ENCODE results near the gene FCHSD1. TPM values are rescaled to one million over a fixed set of nuclear protein-coding genes. Genes with fewer than 3 reads are reported as not detected.

The FCHSD1 gene
- total and polyA plus RNA-seq, 2 experiments from 2014 or later = 18.0 to 27.4 TPM

DNA sequence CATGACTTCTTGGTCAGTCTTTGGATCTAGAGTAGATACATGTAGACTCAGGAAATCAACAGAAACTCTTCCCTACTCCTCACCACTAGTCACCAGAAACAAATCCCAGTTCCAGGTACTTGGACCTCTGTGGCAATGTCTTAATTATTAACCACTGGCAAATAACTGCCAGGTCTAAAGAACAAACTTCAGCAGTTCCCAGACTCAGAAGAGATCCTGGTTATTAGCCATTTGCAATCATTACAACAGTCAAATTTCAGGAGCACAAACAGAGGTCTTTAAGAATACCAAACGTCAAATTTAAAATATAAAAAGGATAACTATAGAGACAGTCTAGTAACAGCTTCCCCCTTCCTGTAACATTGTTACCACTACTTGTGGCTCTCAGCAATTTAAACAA lies 42.7 kb downstream of the FCHSD1 start:
- 52% methylated on average over 1 of the region's 1 CpG for WGBS (ENCODE audit: low lambda C conversion rate, missing lambda C conversion rate)
- DNase-seq (ENCODE audit: low spot score) = peak; percentile 40
- TF ChIP-seq EZH2 (IDR thresholded peaks at IDR 0.05; ENCODE audit: borderline replicate concordance) (no peak), EZH2phosphoT487 (IDR thresholded peaks at IDR 0.05; ENCODE audit: low read depth, severe bottlenecking, unreplicated experiment) (no peak)
- TF ChIP-seq, protein P1, sequence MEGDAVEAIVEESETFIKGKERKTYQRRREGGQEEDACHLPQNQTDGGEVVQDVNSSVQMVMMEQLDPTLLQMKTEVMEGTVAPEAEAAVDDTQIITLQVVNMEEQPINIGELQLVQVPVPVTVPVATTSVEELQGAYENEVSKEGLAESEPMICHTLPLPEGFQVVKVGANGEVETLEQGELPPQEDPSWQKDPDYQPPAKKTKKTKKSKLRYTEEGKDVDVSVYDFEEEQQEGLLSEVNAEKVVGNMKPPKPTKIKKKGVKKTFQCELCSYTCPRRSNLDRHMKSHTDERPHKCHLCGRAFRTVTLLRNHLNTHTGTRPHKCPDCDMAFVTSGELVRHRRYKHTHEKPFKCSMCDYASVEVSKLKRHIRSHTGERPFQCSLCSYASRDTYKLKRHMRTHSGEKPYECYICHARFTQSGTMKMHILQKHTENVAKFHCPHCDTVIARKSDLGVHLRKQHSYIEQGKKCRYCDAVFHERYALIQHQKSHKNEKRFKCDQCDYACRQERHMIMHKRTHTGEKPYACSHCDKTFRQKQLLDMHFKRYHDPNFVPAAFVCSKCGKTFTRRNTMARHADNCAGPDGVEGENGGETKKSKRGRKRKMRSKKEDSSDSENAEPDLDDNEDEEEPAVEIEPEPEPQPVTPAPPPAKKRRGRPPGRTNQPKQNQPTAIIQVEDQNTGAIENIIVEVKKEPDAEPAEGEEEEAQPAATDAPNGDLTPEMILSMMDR (IDR thresholded peaks at IDR 0.05; ENCODE audit: poor library complexity) = no peak
- no peaks in the 10 kb centered on the region for H3K9me2 ChIP-seq (replicated peaks; ENCODE audit: insufficient read depth)
- H3K27me3 ChIP-seq = no peaks in the 10 kb centered on the region
- H3K4me3 ChIP-seq = no peak overlapping the region
- peaks cover 5% of the 10 kb centered on the region for H4K20me1 ChIP-seq (ENCODE audit: insufficient read depth, poor library complexity, severe bottlenecking)
- no peak overlapping the region for H2AFZ ChIP-seq
- H3K9me3 ChIP-seq (ENCODE audit: low read depth) = no peaks in the 10 kb centered on the region
- peaks cover 92% of the 10 kb centered on the region for H3K79me2 ChIP-seq
- peak overlapping the region; percentile 77 for H3K27ac ChIP-seq
- peak overlapping the region; percentile 57 for H3K4me2 ChIP-seq
- peaks cover 18% of the 10 kb centered on the region for H3K4me1 ChIP-seq (ENCODE audit: insufficient read depth)
- H3K36me3 ChIP-seq (replicated peaks; ENCODE audit: insufficient read depth, low read depth) = no peaks in the 10 kb centered on the region

DNA sequence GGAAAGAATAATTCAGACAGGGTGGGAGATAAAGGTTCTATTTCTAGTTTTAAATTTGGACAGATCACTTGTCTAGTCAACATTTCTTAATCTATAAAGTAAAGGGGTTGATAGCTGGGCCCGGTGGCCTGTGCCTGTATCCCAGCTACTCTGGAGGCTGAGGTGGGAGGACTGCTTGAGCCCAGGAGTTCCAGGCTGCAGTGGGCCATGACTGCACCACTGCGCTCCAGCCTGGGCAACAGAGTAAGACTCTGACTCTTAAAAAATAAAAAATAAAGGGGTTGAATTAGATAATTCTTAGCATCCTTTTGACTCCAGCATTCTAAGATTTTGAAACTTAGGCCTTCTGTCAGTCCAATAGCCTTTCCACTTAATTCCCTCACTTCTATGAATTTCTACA lies 43.2 kb downstream of the FCHSD1 start:
- Histone ChIP-seq H3K36me3 (replicated peaks; ENCODE audit: insufficient read depth, low read depth) (no peaks in the 10 kb centered on the region), H3K27me3 (no peaks in the 10 kb centered on the region), H3K4me2 (peak overlapping the region; percentile 57), H3K4me3 (no peak overlapping the region), H2AFZ (no peak overlapping the region), H4K20me1 (ENCODE audit: insufficient read depth, poor library complexity, severe bottlenecking) (no peaks in the 10 kb centered on the region), H3K27ac (peak overlapping the region; percentile 77), H3K9me2 (replicated peaks; ENCODE audit: insufficient read depth) (no peaks in the 10 kb centered on the region), H3K9me3 (ENCODE audit: low read depth) (no peaks in the 10 kb centered on the region), H3K79me2 (peaks cover 92% of the 10 kb centered on the region), H3K4me1 (ENCODE audit: insufficient read depth) (peaks cover 18% of the 10 kb centered on the region)
- WGBS (ENCODE audit: low lambda C conversion rate, missing lambda C conversion rate) = 74% methylated on average over 2 of the region's 2 CpGs
- no peak for DNase-seq (ENCODE audit: low spot score)
- TF ChIP-seq, protein P1 (IDR thresholded peaks at IDR 0.05; ENCODE audit: poor library complexity) = no peak
- TF ChIP-seq EZH2phosphoT487 (IDR thresholded peaks at IDR 0.05; ENCODE audit: low read depth, severe bottlenecking, unreplicated experiment) = no peak
- no peak for TF ChIP-seq EZH2 (IDR thresholded peaks at IDR 0.05; ENCODE audit: borderline replicate concordance)

DNA sequence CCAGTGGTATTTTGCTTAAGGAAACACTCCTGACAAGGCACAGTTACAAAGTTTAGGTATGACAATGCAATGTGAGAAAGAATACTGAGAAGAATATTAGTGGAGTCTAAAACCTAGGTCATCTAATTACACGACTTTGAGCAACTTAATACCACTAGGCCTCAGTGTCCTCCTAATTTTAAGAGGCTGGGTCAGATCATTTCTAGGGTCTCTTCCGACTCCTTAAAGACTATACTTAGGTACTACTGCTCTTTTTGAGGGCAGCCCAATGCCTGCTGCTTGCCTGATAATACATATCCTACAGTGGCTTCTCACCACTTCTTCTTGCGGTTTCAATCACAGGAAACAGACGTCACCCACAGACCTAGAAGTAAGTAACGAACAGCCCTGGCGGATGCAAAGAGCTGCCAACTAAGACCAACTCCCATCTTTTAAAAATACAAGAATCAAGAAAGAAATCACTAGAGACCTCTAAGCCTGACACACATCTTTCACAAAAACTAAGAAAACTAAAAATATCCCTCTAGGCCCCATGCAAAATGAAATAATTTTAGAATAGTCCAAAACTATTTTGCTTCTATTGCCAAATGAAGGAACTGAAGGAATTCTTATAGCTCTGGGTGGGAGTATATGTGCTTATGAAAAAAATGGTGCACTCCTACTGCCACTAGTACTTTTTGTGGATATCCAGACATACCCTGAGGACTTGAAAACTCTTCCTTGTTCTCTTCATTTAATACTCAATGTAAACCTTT lies 45.5 kb downstream of the FCHSD1 start:
- Histone ChIP-seq H3K4me3 (no peak overlapping the region), H3K4me2 (no peak overlapping the region), H3K27me3 (no peaks in the 10 kb centered on the region), H3K36me3 (replicated peaks; ENCODE audit: insufficient read depth, low read depth) (no peaks in the 10 kb centered on the region), H3K79me2 (peaks cover 92% of the 10 kb centered on the region), H3K27ac (no peak overlapping the region), H4K20me1 (ENCODE audit: insufficient read depth, poor library complexity, severe bottlenecking) (peaks cover 4% of the 10 kb centered on the region), H2AFZ (no peak overlapping the region), H3K9me3 (ENCODE audit: low read depth) (no peaks in the 10 kb centered on the region), H3K9me2 (replicated peaks; ENCODE audit: insufficient read depth) (no peaks in the 10 kb centered on the region), H3K4me1 (ENCODE audit: insufficient read depth) (peaks cover 18% of the 10 kb centered on the region)
- TF ChIP-seq, protein P1 (IDR thresholded peaks at IDR 0.05; ENCODE audit: poor library complexity) = no peak
- TF ChIP-seq EZH2phosphoT487 (IDR thresholded peaks at IDR 0.05; ENCODE audit: low read depth, severe bottlenecking, unreplicated experiment) (no peak), EZH2 (IDR thresholded peaks at IDR 0.05; ENCODE audit: borderline replicate concordance) (no peak)
- 90% methylated on average over 6 of the region's 6 CpGs for WGBS (ENCODE audit: low lambda C conversion rate, missing lambda C conversion rate)
- no peak for DNase-seq (ENCODE audit: low spot score)
